Endothelial cell of umbilical vein (primary cell): ENCODE results near the gene OR5D14. TPM values are rescaled to one million over a fixed set of nuclear protein-coding genes. Genes with fewer than 3 reads are reported as not detected.

Source experiments
- BruUV-seq: library from RNA; stranded (reverse); fragments of 400-500 nt; replicated peaks from 2 replicates; lab custom pipeline; 2021; lab: Mats Ljungman, UMichigan
- CTCF ChIA-PET: fragments of 300-600, 350-600 bp; sonication (Branson Sonifier 250); formaldehyde crosslinking; loops from one replicate; lab custom pipeline; 2021; ENCODE audit warnings: antibody characterized with exemption, inconsistent platforms; lab: Charles Lee
- POLR2A ChIA-PET: fragments of 300-600, 350-600 bp; sonication (Branson Sonifier 250); formaldehyde crosslinking; loops from one replicate; lab custom pipeline; 2021; ENCODE audit warnings: antibody characterized with exemption, inconsistent platforms; lab: Charles Lee
- DNase-seq: peaks from one replicate; pipeline ENCODE4 v3.0.0-alpha.2; 2011; ENCODE audit warnings: low read depth, low spot score
- FAIRE-seq: peaks from 2 replicates; lab custom pipeline; 2011; peaks lifted over from hg19 to GRCh38; lab: Jason Lieb, UNC
- H2AFZ ChIP-seq: 2 replicates; pipeline ENCODE4 v1.6.0; 2012; ENCODE audit warnings: low read depth, low read length, control low read depth, inconsistent platforms
- H3K27ac ChIP-seq: 2 replicates; pipeline ENCODE4 v1.5.1; 2011; ENCODE audit warnings: low read depth, mild to moderate bottlenecking, control low read depth, low read length, moderate library complexity; ENCODE audit not compliant: insufficient read depth
- H3K27me3 ChIP-seq, 2 experiments: 2 replicates each; pipeline versions ENCODE4 v1.6.0 to v1.6.1; 2011; ENCODE audit warnings: low read length in 2 of 2, mixed read lengths in 1 of 2; ENCODE audit not compliant: control insufficient read depth in 2 of 2, insufficient read depth in 2 of 2
- H3K36me3 ChIP-seq, 2 experiments: 2 replicates in 1 of 2; 3 replicates in 1 of 2; pipeline ENCODE4 v1.5.1; 2011; ENCODE audit warnings: low read length in 2 of 2, mild to moderate bottlenecking in 1 of 2, moderate library complexity in 1 of 2; ENCODE audit not compliant: control insufficient read depth in 2 of 2, insufficient read depth in 2 of 2; ENCODE audit errors: extremely low read depth in 1 of 2
- H3K4me1 ChIP-seq: 3 replicates; pipeline ENCODE4 v1.5.1; 2011; ENCODE audit warnings: mild to moderate bottlenecking, low read length; ENCODE audit not compliant: control insufficient read depth, insufficient read depth; ENCODE audit errors: extremely low read depth
- H3K4me2 ChIP-seq: 2 replicates; pipeline ENCODE4 v1.6.1; 2011; ENCODE audit warnings: low read length, control low read depth, mixed read lengths; ENCODE audit not compliant: insufficient read depth
- H3K4me3 ChIP-seq, 3 experiments: fragments of 200-600 bp in 1 of 3; sonication (generic), shearing (Covaris generic) in 1 of 3; replicated peaks in 1 of 3; 2 replicates each; pipeline ENCODE4 v1.5.1; 2011 to 2016; ENCODE audit warnings: control low read depth in 3 of 3, low read length in 3 of 3, mild to moderate bottlenecking in 2 of 3, inconsistent platforms in 1 of 3, low read depth in 1 of 3, moderate library complexity in 1 of 3; ENCODE audit not compliant: insufficient read depth in 1 of 3
- H3K79me2 ChIP-seq: 2 replicates; pipeline ENCODE4 v1.6.0; 2012; ENCODE audit warnings: low read length, inconsistent platforms; ENCODE audit not compliant: control insufficient read depth, insufficient read depth
- H3K9ac ChIP-seq: replicated peaks from 2 replicates; pipeline ENCODE3; 2011; ENCODE audit warnings: low read length, control low read depth; ENCODE audit not compliant: insufficient read depth; ENCODE audit errors: extremely low read depth
- H3K9me1 ChIP-seq: replicated peaks from 3 replicates; pipeline ENCODE4 v1.6.0; 2011; ENCODE audit warnings: mild to moderate bottlenecking, low read length; ENCODE audit not compliant: control insufficient read depth, insufficient read depth; ENCODE audit errors: extremely low read depth
- H3K9me3 ChIP-seq: replicated peaks from 2 replicates; pipeline ENCODE4 v1.5.1; 2012; ENCODE audit warnings: low read length, inconsistent platforms; ENCODE audit not compliant: control insufficient read depth, insufficient read depth
- H4K20me1 ChIP-seq: replicated peaks from 2 replicates; pipeline ENCODE3; 2011; ENCODE audit warnings: mild to moderate bottlenecking, low read length; ENCODE audit not compliant: control insufficient read depth, insufficient read depth; ENCODE audit errors: extremely low read depth
- CTCF ChIP-seq, 2 donors: IDR thresholded peaks; 1 replicate in 1 of 2; 2 replicates in 1 of 2; pipeline ENCODE4 v1.5.1; 2011; ENCODE audit warnings: low read length in 2 of 2, mild to moderate bottlenecking in 2 of 2, moderate library complexity in 2 of 2, control low read depth in 1 of 2, inconsistent platforms in 1 of 2, low read depth in 1 of 2; ENCODE audit not compliant: insufficient read depth in 1 of 2; ENCODE audit errors: extremely low read depth in 1 of 2
- EZH2 ChIP-seq: IDR thresholded peaks from 2 replicates; pipeline ENCODE4 v1.6.1; 2012; ENCODE audit warnings: borderline replicate concordance, low read depth, mild to moderate bottlenecking, moderate library complexity, low read length, inconsistent platforms; ENCODE audit not compliant: severe bottlenecking
- FOS ChIP-seq: IDR thresholded peaks from 2 replicates; pipeline ENCODE4 v1.6.1; 2011; ENCODE audit warnings: mild to moderate bottlenecking, low read length, moderate library complexity, borderline replicate concordance; ENCODE audit not compliant: insufficient read depth
- GATA2 ChIP-seq: IDR thresholded peaks from 2 replicates; pipeline ENCODE4 v1.7.0; 2011; ENCODE audit warnings: low read depth, mild to moderate bottlenecking, moderate library complexity, mixed read lengths, low read length; ENCODE audit not compliant: insufficient read length, insufficient read depth
- JUN ChIP-seq: IDR thresholded peaks from 2 replicates; pipeline ENCODE4 v1.6.1; 2011; ENCODE audit warnings: borderline replicate concordance, low read depth; ENCODE audit not compliant: insufficient read length, insufficient read depth
- MAX ChIP-seq: IDR thresholded peaks from 2 replicates; pipeline ENCODE4 v1.6.1; 2011; ENCODE audit not compliant: insufficient read depth, insufficient read length
- MYC ChIP-seq: IDR thresholded peaks from one replicate; pipeline ENCODE4 v1.6.1; 2011; ENCODE audit warnings: mild to moderate bottlenecking, low read depth, low read length
- POLR2A ChIP-seq: IDR thresholded peaks from 2 replicates; pipeline ENCODE4 v1.6.1; 2012; ENCODE audit warnings: low read depth, mild to moderate bottlenecking, control low read depth, low read length
- POLR2AphosphoS5 ChIP-seq: IDR thresholded peaks from 2 replicates; pipeline ENCODE4 v1.6.1; 2012; ENCODE audit warnings: low read depth, mild to moderate bottlenecking, control low read depth, low read length, moderate library complexity; ENCODE audit not compliant: insufficient read depth
- dilution Hi-C: fragments of 300-500 bp; cut with MboI; formaldehyde crosslinking; loops from one replicate; pipeline ENCODE4 v1.15.0; 2019; ENCODE audit warnings: low sequenced_read_pairs; ENCODE audit not compliant: extremely low pct_ligation_motif_present
- intact Hi-C: fragments of 100-400 bp; cut with micrococcal nuclease; formaldehyde crosslinking; loops from one replicate; pipeline ENCODE4 v1.10.0; 2022
- polyA plus RNA-seq, 4 experiments: library from polyadenylated mRNA; depleted of rRNA in 3 of 4; stranded (reverse) in 3 of 4; unstranded in 1 of 4; fragments of >200 nt; gene quantifications; 2 replicates each; pipeline versions ENCODE4 v1.2.1 to v1.2.3, GENCODE V29; 2011 to 2012; ENCODE audit warnings: missing spikeins in 1 of 4
- total RNA-seq: library from RNA; stranded (reverse); gene quantifications from 2 replicates; pipeline ENCODE4 v1.2.3, GENCODE V29; 2021

The OR5D14 gene
- total and polyA plus RNA-seq, 2 donors (not counting 3 experiments of a cell fraction or from before 2014, with no cell fraction given) = not detected

- H4K20me1 ChIP-seq = no peaks in the 10 kb centered on the region
- BruUV-seq = no TSS peak
- no peaks in the 10 kb centered on the region for H3K27me3 ChIP-seq
- no peaks in the 10 kb centered on the region for H3K79me2 ChIP-seq
- FAIRE-seq = no peak
- no peak within 1 kb of the TSS for H3K4me2 ChIP-seq
- no peak within 1 kb of the TSS for H3K4me3 ChIP-seq
- CTCF ChIA-PET = no interaction called here
- no peaks in the 10 kb centered on the region for H3K9me1 ChIP-seq
- H3K27ac ChIP-seq = no peak within 1 kb of the TSS
- TF ChIP-seq CTCF (IDR thresholded peaks at IDR 0.05; ENCODE audit: extremely low read depth in 1 of 2, insufficient read depth in 1 of 2, low read depth in 1 of 2, low read length in 2 of 2) (no peak), FOS (no peak), GATA2 (no peak), MAX (no peak), MYC (no peak), JUN (no peak), EZH2 (no peak), POLR2A (no peak), POLR2AphosphoS5 (no peak)
- H2AFZ ChIP-seq = no peak within 1 kb of the TSS
- H3K9ac ChIP-seq = no peak within 1 kb of the TSS
- no peak for DNase-seq
- intact Hi-C loops (no loop called here), dilution Hi-C loops (no loop called here)
- POLR2A ChIA-PET = no interaction called here
- no peaks in the 10 kb centered on the region for H3K4me1 ChIP-seq
- no peaks in the 10 kb centered on the region for H3K36me3 ChIP-seq
- H3K9me3 ChIP-seq = peaks cover 3% of the 10 kb centered on the region
Observed at GRCh38 chr11:55838452-55838851, 43.1 kb downstream of the OR5D14 start, which contains the start of gene OR5D16. OR5D16 (plus strand) TSS chr11:55838752; CDS start chr11:55838752, 0 bp downstream.

Other genes starting within 250 kb of the OR5D14 start
- not detected in 2 replicates for gene OR4C15, start 241.1 kb upstream of the OR5D14 start, total RNA-seq
- gene OR4C15, start 241.1 kb upstream of the OR5D14 start, polyA plus RNA-seq = not detected in 2 replicates
- not detected in 2 replicates for gene OR4C16, start 223.4 kb upstream of the OR5D14 start, total RNA-seq
- not detected in 2 replicates for gene OR4C16, start 223.4 kb upstream of the OR5D14 start, polyA plus RNA-seq
- gene OR4C11, start 187.9 kb upstream of the OR5D14 start, total RNA-seq = not detected in 2 replicates
- not detected in 2 replicates for gene OR4C11, start 187.9 kb upstream of the OR5D14 start, polyA plus RNA-seq
- gene OR4P4, start 160.4 kb upstream of the OR5D14 start, total RNA-seq = not detected in 2 replicates
- gene OR4P4, start 160.4 kb upstream of the OR5D14 start, polyA plus RNA-seq = not detected in 2 replicates
- gene OR4S2, start 147.2 kb upstream of the OR5D14 start, total RNA-seq = not detected in 2 replicates
- gene OR4S2, start 147.2 kb upstream of the OR5D14 start, polyA plus RNA-seq = not detected in 2 replicates
- not detected in 2 replicates for gene OR4C6, start 133.4 kb upstream of the OR5D14 start, total RNA-seq
- gene OR4C6, start 133.4 kb upstream of the OR5D14 start, polyA plus RNA-seq = not detected in 2 replicates
- not detected in 2 replicates for gene OR5D13, start 22.1 kb upstream of the OR5D14 start, total RNA-seq
- gene OR5D13, start 22.1 kb upstream of the OR5D14 start, polyA plus RNA-seq = not detected in 2 replicates
- gene OR5L1, start 15.8 kb downstream of the OR5D14 start, total RNA-seq = not detected in 2 replicates
- gene OR5L1, start 15.8 kb downstream of the OR5D14 start, polyA plus RNA-seq = not detected in 2 replicates
- gene OR5D18, start 24.1 kb downstream of the OR5D14 start, total RNA-seq = not detected in 2 replicates
- gene OR5D18, start 24.1 kb downstream of the OR5D14 start, polyA plus RNA-seq = not detected in 2 replicates
- not detected in 2 replicates for gene OR5L2, start 31.7 kb downstream of the OR5D14 start, total RNA-seq
- gene OR5L2, start 31.7 kb downstream of the OR5D14 start, polyA plus RNA-seq = not detected in 2 replicates
- not detected in 2 replicates for gene OR5D16, start 43.2 kb downstream of the OR5D14 start, total RNA-seq
- not detected in 2 replicates for gene OR5D16, start 43.2 kb downstream of the OR5D14 start, polyA plus RNA-seq
- not detected in 2 replicates for gene TRIM51, start 87.7 kb downstream of the OR5D14 start, total RNA-seq
- gene TRIM51, start 87.7 kb downstream of the OR5D14 start, polyA plus RNA-seq = not detected in 2 replicates
- gene OR5W2, start 119.0 kb downstream of the OR5D14 start, total RNA-seq = not detected in 2 replicates
- not detected in 2 replicates for gene OR5W2, start 119.0 kb downstream of the OR5D14 start, polyA plus RNA-seq
- gene OR5I1, start 140.8 kb downstream of the OR5D14 start, total RNA-seq = not detected in 2 replicates
- gene OR5I1, start 140.8 kb downstream of the OR5D14 start, polyA plus RNA-seq = not detected in 2 replicates
- not detected in 2 replicates for gene OR10AG1, start 174.4 kb downstream of the OR5D14 start, total RNA-seq
- not detected in 2 replicates for gene OR10AG1, start 174.4 kb downstream of the OR5D14 start, polyA plus RNA-seq
- gene OR5F1, start 199.1 kb downstream of the OR5D14 start, total RNA-seq = not detected in 2 replicates
- gene OR5F1, start 199.1 kb downstream of the OR5D14 start, polyA plus RNA-seq = not detected in 2 replicates
- gene OR5AS1, start 232.1 kb downstream of the OR5D14 start, total RNA-seq = not detected in 2 replicates
- not detected in 2 replicates for gene OR5AS1, start 232.1 kb downstream of the OR5D14 start, polyA plus RNA-seq